Smooth muscle cell (in vitro differentiated cells): ENCODE data around the gene EXOC3L4. TPM values are rescaled to one million over a fixed set of nuclear protein-coding genes. Genes with fewer than 3 reads are reported as not detected.

Source experiments
- DNase-seq: peaks from one replicate; lab custom pipeline; 2025; ENCODE audit not compliant: unreplicated experiment; lab: John Stamatoyannopoulos, UW
- H2AFZ ChIP-seq: fragments of 200-600 bp; sonication (generic); 2 replicates; pipeline ENCODE4 v1.6.0; 2016; ENCODE audit warnings: antibody characterized with exemption, low read depth, mild to moderate bottlenecking
- H3F3A ChIP-seq: fragments of 200-600 bp; sonication (generic); 2 replicates; pipeline ENCODE4 v1.6.0; 2017; ENCODE audit warnings: antibody characterized with exemption, low read depth
- H3K27ac ChIP-seq: fragments of 200-600 bp; sonication (generic); 2 replicates; pipeline ENCODE4 v1.5.1; 2016; ENCODE audit warnings: low read depth, mild to moderate bottlenecking
- H3K27me3 ChIP-seq: fragments of 200-600 bp; sonication (generic); 2 replicates; pipeline ENCODE4 v1.6.1; 2016; ENCODE audit warnings: low read depth, mild to moderate bottlenecking
- H3K36me3 ChIP-seq: fragments of 200-600 bp; sonication (generic); 2 replicates; pipeline ENCODE4 v1.5.1; 2016; ENCODE audit warnings: low read depth
- H3K4me1 ChIP-seq: fragments of 200-600 bp; sonication (generic); 2 replicates; pipeline ENCODE4 v1.5.1; 2016; ENCODE audit warnings: low read depth
- H3K4me2 ChIP-seq: fragments of 200-600 bp; sonication (generic); 2 replicates; pipeline ENCODE4 v1.6.0; 2016; ENCODE audit warnings: mild to moderate bottlenecking
- H3K4me3 ChIP-seq: fragments of 200-600 bp; sonication (generic); 2 replicates; pipeline ENCODE4 v1.5.1; 2016; ENCODE audit warnings: mild to moderate bottlenecking
- H3K79me2 ChIP-seq: fragments of 200-600 bp; sonication (generic); 2 replicates; pipeline ENCODE4 v1.6.0; 2016; ENCODE audit warnings: low read depth, mild to moderate bottlenecking
- H3K9ac ChIP-seq: fragments of 200-600 bp; sonication (generic); 2 replicates; pipeline ENCODE4 v1.6.0; 2016; ENCODE audit warnings: low read depth
- H3K9me3 ChIP-seq: fragments of 200-600 bp; sonication (generic); replicated peaks from 2 replicates; pipeline ENCODE4 v1.5.1; 2016; ENCODE audit warnings: low read depth
- H4K20me1 ChIP-seq: fragments of 200-600 bp; sonication (generic); 2 replicates; pipeline ENCODE4 v1.6.0; 2016; ENCODE audit warnings: low read depth
- CTCF ChIP-seq: fragments of 200-600 bp; sonication (generic); IDR thresholded peaks from 2 replicates; pipeline ENCODE4 v1.5.1; 2017; ENCODE audit warnings: borderline replicate concordance, mild to moderate bottlenecking, antibody characterized with exemption; ENCODE audit not compliant: insufficient read depth, poor library complexity, severe bottlenecking
- WGBS: methylation state at CpG from one replicate; pipeline ENCODE4 v1.1.7; 2016; ENCODE audit warnings: low lambda C conversion rate; 5-methylcytosine and 5-hydroxymethylcytosine counted together
- polyA plus RNA-seq: library from polyadenylated mRNA; unstranded; fragments of >200 nt; fragmentation: Nextera tagmentation; extraction: Ambion mirVana; gene quantifications from 2 replicates; pipeline ENCODE4 v1.2.1, GENCODE V29; 2016
- total RNA-seq: library from RNA; depleted of rRNA; stranded (reverse); fragments of >200 nt; gene quantifications from 2 replicates; pipeline ENCODE4 v1.2.3, GENCODE V29; 2014

EXOC3L4 gene
- total and polyA plus RNA-seq, 2 experiments from 2014 or later, result not detected

DNA sequence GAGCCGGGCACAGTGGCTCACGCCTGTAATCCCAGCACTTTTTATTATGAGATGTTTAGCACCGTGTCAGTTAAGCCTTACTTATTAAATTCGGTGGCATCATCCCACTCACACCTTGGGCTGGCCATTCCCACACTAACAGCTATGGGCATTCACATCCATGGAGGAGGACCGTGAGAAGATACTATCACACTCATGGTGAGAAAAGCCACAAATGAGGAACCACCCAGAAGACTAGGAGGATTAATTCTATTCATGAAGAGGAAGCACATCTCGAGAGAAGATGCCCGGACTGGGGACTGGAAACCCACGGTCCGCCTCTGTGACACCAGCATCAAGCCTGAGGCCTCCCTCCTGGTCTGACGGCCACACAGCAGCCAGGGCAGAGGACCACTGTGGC is 42.1 kb upstream of the EXOC3L4 start:
- WGBS, result 87% methylated on average over 10 of the region's 10 CpGs
- Histone ChIP-seq H3K27ac (no peak overlapping the region), H2AFZ (no peak overlapping the region), H3K36me3 (no peaks in the 10 kb centered on the region), H3K4me1 (peaks cover 7% of the 10 kb centered on the region), H3F3A (peaks cover 3% of the 10 kb centered on the region), H3K4me3 (no peak overlapping the region), H3K4me2 (no peak overlapping the region), H3K79me2 (peaks cover 96% of the 10 kb centered on the region), H3K9me3 (no peaks in the 10 kb centered on the region), H3K9ac (no peak overlapping the region), H3K27me3 (no peaks in the 10 kb centered on the region), H4K20me1 (peaks cover 91% of the 10 kb centered on the region)
- no peak for TF ChIP-seq CTCF
- DNase-seq, result no peak

GRCh38 chr14:103055695-103056094 is 38.8 kb upstream of the EXOC3L4 start:
- Histone ChIP-seq H3K9ac (no peak overlapping the region), H3K4me3 (peak overlapping the region; percentile 88), H3F3A (peaks cover 3% of the 10 kb centered on the region), H3K36me3 (no peaks in the 10 kb centered on the region), H3K27me3 (no peaks in the 10 kb centered on the region), H2AFZ (no peak overlapping the region), H3K4me2 (peak overlapping the region; percentile 85), H3K79me2 (peaks cover 81% of the 10 kb centered on the region), H3K27ac (peak overlapping the region; percentile 64), H3K9me3 (no peaks in the 10 kb centered on the region), H3K4me1 (peaks cover 17% of the 10 kb centered on the region), H4K20me1 (peaks cover 58% of the 10 kb centered on the region)
- DNase-seq, result no peak
- TF ChIP-seq CTCF, result no peak
- 51% methylated on average over 8 of the region's 8 CpGs for WGBS

DNA sequence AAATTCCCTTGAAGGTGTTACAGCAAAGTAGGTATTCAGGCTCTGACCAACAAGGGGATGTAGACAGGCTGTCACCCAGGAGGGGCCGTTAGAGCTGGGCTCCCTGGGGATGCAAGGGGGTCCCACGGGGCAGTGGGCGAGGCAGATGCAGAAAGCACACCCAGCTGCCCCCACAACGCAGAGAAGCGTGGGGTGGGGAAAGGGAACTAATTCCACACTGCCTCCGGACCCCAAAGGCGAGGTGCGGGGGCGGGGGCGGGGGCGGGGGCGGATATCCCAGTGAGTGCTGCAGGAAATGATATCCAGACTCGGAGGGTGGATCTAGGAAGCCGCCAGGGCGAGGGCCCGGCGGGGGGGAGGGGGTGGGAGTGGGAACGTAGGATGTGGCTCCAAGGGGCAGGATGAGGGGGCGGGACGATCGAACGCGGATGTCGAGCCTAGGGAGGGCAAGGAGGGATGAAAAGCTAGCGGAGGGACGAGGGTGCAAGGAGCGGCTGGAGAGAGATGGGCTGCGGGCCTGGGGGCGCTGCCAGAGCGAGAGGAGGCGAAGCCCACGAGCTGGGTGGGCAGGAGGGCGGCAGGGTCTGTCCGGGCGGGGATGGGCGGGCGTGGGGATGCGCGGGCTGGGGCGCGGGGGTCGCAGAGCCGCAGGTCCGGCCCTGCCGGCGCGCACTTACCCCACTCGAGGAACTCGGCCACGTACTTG is 38.0 kb upstream of the EXOC3L4 start:
- TF ChIP-seq CTCF, result no peak
- Histone ChIP-seq H4K20me1 (peaks cover 50% of the 10 kb centered on the region), H3K27ac (peak overlapping the region; percentile 64), H3K79me2 (peaks cover 73% of the 10 kb centered on the region), H3K9me3 (no peaks in the 10 kb centered on the region), H2AFZ (no peak overlapping the region), H3K4me2 (peak overlapping the region; percentile 85), H3K4me3 (peak overlapping the region; percentile 88), H3K27me3 (no peaks in the 10 kb centered on the region), H3F3A (peaks cover 3% of the 10 kb centered on the region), H3K9ac (peak overlapping the region; percentile 78), H3K36me3 (no peaks in the 10 kb centered on the region), H3K4me1 (peaks cover 17% of the 10 kb centered on the region)
- under 1% methylated on average over 19 of the region's 50 CpGs for WGBS
- no peak for DNase-seq

GRCh38 chr14:103057028-103057371 is 37.5 kb upstream of the EXOC3L4 start:
- H3K9ac ChIP-seq, result peak overlapping the region; percentile 78
- H3K36me3 ChIP-seq, result no peaks in the 10 kb centered on the region
- no peak overlapping the region for H2AFZ ChIP-seq
- peak overlapping the region; percentile 64 for H3K27ac ChIP-seq
- peaks cover 17% of the 10 kb centered on the region for H3K4me1 ChIP-seq
- H3K27me3 ChIP-seq, result no peaks in the 10 kb centered on the region
- WGBS, result under 1% methylated on average over 37 of the region's 53 CpGs
- peak overlapping the region; percentile 85 for H3K4me2 ChIP-seq
- peak overlapping the region; percentile 88 for H3K4me3 ChIP-seq
- peaks cover 45% of the 10 kb centered on the region for H4K20me1 ChIP-seq
- no peaks in the 10 kb centered on the region for H3K9me3 ChIP-seq
- H3K79me2 ChIP-seq, result peaks cover 67% of the 10 kb centered on the region
- no peak for DNase-seq
- no peak for TF ChIP-seq CTCF
- H3F3A ChIP-seq, result peaks cover 3% of the 10 kb centered on the region
